HL-60 (cell line): ENCODE measurements around the gene RAET1L.

Source experiments
- POLR2AphosphoS5 ChIP-seq: IDR thresholded peaks from 2 replicates; pipeline ENCODE4 v1.6.1; 2012; ENCODE audit warnings: low read depth
- TF ChIP-seq, protein P1 (sequence below): IDR thresholded peaks from one replicate; pipeline ENCODE4 v1.5.1; 2011; ENCODE audit warnings: low read length, control low read depth, inconsistent platforms; ENCODE audit not compliant: insufficient read depth

DNA sequence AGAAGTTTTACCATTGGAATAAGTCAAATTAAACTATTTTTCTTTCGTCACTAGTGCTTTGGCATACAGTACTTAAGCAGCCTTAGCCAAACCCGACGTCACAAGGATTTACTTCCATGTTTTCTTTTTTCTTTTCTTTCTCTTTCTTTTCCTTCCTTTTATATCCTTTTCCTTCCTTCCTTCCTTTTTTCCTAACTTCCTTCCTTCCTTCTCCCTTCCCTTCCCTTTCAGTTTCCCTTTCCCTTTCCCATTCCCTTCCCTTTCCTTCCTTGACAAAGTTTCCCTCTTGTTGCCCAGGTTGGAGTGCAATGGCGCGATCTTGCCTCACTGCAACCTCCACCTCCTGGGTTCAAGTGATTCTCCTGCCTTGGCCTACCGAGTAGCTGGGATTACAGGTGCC lies 33.7 kb upstream of the RAET1L start:
- TF ChIP-seq, protein P1, sequence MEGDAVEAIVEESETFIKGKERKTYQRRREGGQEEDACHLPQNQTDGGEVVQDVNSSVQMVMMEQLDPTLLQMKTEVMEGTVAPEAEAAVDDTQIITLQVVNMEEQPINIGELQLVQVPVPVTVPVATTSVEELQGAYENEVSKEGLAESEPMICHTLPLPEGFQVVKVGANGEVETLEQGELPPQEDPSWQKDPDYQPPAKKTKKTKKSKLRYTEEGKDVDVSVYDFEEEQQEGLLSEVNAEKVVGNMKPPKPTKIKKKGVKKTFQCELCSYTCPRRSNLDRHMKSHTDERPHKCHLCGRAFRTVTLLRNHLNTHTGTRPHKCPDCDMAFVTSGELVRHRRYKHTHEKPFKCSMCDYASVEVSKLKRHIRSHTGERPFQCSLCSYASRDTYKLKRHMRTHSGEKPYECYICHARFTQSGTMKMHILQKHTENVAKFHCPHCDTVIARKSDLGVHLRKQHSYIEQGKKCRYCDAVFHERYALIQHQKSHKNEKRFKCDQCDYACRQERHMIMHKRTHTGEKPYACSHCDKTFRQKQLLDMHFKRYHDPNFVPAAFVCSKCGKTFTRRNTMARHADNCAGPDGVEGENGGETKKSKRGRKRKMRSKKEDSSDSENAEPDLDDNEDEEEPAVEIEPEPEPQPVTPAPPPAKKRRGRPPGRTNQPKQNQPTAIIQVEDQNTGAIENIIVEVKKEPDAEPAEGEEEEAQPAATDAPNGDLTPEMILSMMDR = no peak
- no peak for TF ChIP-seq POLR2AphosphoS5
